OCI-LY3 (cell line): ENCODE results near the gene UBE2G2.

Experiments
- H2AFZ ChIP-seq: fragments of 200-600, 300-600 bp; shearing (Covaris generic); 2 replicates; pipeline ENCODE4 v1.6.0; 2014; ENCODE audit warnings: antibody characterized with exemption, low read depth, low read length
- H3K27ac ChIP-seq: fragments of 200-600, 300-600 bp; sonication (generic); 2 replicates; pipeline ENCODE4 v1.5.1; 2014; ENCODE audit warnings: mild to moderate bottlenecking, low read length, moderate library complexity, mixed read lengths
- H3K27me3 ChIP-seq: fragments of 200-600, 300-600 bp; sonication (generic); 2 replicates; pipeline ENCODE4 v1.6.1; 2014; ENCODE audit warnings: low read depth, low read length, mixed read lengths
- H3K36me3 ChIP-seq: fragments of 200-600, 300-600 bp; sonication (generic); replicated peaks from 2 replicates; pipeline ENCODE3; 2014; ENCODE audit warnings: low read depth, low read length, mixed read lengths
- H3K4me1 ChIP-seq: fragments of 300-600, 200-600 bp; sonication (generic); 2 replicates; pipeline ENCODE4 v1.6.1; 2014; ENCODE audit warnings: low read length, mixed read lengths
- H3K4me2 ChIP-seq: fragments of 200-600, 300-600 bp; sonication (generic); 2 replicates; pipeline ENCODE4 v1.6.1; 2014; ENCODE audit warnings: low read length, mixed read lengths
- H3K4me3 ChIP-seq: fragments of 300-600, 200-600 bp; sonication (generic); 2 replicates; pipeline ENCODE4 v1.5.1; 2014; ENCODE audit warnings: antibody characterized with exemption, mild to moderate bottlenecking, low read length, moderate library complexity
- H3K79me2 ChIP-seq: fragments of 300-600, 200-600 bp; shearing (Covaris generic); 2 replicates; pipeline ENCODE4 v1.6.1; 2014; ENCODE audit warnings: mild to moderate bottlenecking, low read length, mixed read lengths
- H3K9ac ChIP-seq: fragments of 300-600, 200-600 bp; shearing (Covaris generic); 2 replicates; pipeline ENCODE4 v1.6.0; 2014; ENCODE audit warnings: mild to moderate bottlenecking, low read length, moderate library complexity
- H3K9me3 ChIP-seq: fragments of 200-600, 300-600 bp; shearing (Covaris generic); 2 replicates; pipeline ENCODE4 v1.6.1; 2014; ENCODE audit warnings: low read length, mixed read lengths; ENCODE audit not compliant: insufficient read depth
- H4K20me1 ChIP-seq: fragments of 200-600, 300-600 bp; sonication (generic); 2 replicates; pipeline ENCODE4 v1.6.1; 2016; ENCODE audit warnings: low read length, mixed read lengths; ENCODE audit not compliant: insufficient read depth
- CTCF ChIP-seq: fragments of 200-600, 300-600 bp; sonication (generic); IDR thresholded peaks from 2 replicates; pipeline ENCODE4 v1.5.1; 2014; ENCODE audit warnings: antibody characterized with exemption, low read length, low read depth
- EZH2phosphoT487 ChIP-seq: fragments of 200-600 bp; shearing (Covaris generic); IDR thresholded peaks from 2 replicates; pipeline ENCODE4 v1.6.1; 2018; ENCODE audit warnings: antibody characterized with exemption, mixed run types, low read depth

The UBE2G2 gene

GRCh38 chr21:44727757-44728156, 73.9 kb downstream of the UBE2G2 start:
- TF ChIP-seq EZH2phosphoT487 = no peak
- no peak for TF ChIP-seq CTCF
- H3K9me3 ChIP-seq = no peaks in the 10 kb centered on the region
- no peaks in the 10 kb centered on the region for H3K79me2 ChIP-seq
- no peak overlapping the region for H3K9ac ChIP-seq
- H3K4me2 ChIP-seq = no peak overlapping the region
- no peak overlapping the region for H2AFZ ChIP-seq
- no peaks in the 10 kb centered on the region for H3K36me3 ChIP-seq
- H3K27ac ChIP-seq = no peak overlapping the region
- H3K4me1 ChIP-seq = no peaks in the 10 kb centered on the region
- H4K20me1 ChIP-seq = no peaks in the 10 kb centered on the region
- H3K27me3 ChIP-seq = peaks cover 7% of the 10 kb centered on the region
- no peak overlapping the region for H3K4me3 ChIP-seq

- no peak overlapping the region for H3K9ac ChIP-seq
- TF ChIP-seq EZH2phosphoT487 (no peak), CTCF (no peak)
These were observed 74.3 kb downstream of the UBE2G2 start for GRCh38 chr21:44727321-44727720.

GRCh38 chr21:44726826-44727225, 74.8 kb downstream of the UBE2G2 start:
- Histone ChIP-seq H3K4me1 (no peaks in the 10 kb centered on the region), H3K27ac (no peak overlapping the region), H3K4me3 (no peak overlapping the region), H3K79me2 (no peaks in the 10 kb centered on the region), H3K9ac (no peak overlapping the region), H3K27me3 (peaks cover 7% of the 10 kb centered on the region; the same call in 1 of the 2 replicates), H4K20me1 (no peaks in the 10 kb centered on the region), H3K36me3 (no peaks in the 10 kb centered on the region), H3K9me3 (no peaks in the 10 kb centered on the region), H3K4me2 (no peak overlapping the region), H2AFZ (no peak overlapping the region)
- TF ChIP-seq CTCF = no peak
- no peak for TF ChIP-seq EZH2phosphoT487

More at GRCh38 chr21:44727321-44727720, 74.3 kb downstream of the UBE2G2 start:
- Histone ChIP-seq H4K20me1 (no peaks in the 10 kb centered on the region), H3K27me3 (peaks cover 7% of the 10 kb centered on the region), H3K9me3 (no peaks in the 10 kb centered on the region), H3K4me3 (no peak overlapping the region), H3K36me3 (no peaks in the 10 kb centered on the region), H3K4me2 (no peak overlapping the region), H2AFZ (no peak overlapping the region), H3K79me2 (no peaks in the 10 kb centered on the region), H3K27ac (no peak overlapping the region), H3K4me1 (no peaks in the 10 kb centered on the region)

- Histone ChIP-seq H3K4me2 (no peak overlapping the region), H3K4me1 (no peaks in the 10 kb centered on the region), H3K27me3 (0 out of 2 replicates have a peak, but pooled peaks cover 3% of the 10 kb centered on the region), H3K9ac (no peak overlapping the region), H3K79me2 (no peaks in the 10 kb centered on the region), H2AFZ (no peak overlapping the region), H3K27ac (no peak overlapping the region), H4K20me1 (no peaks in the 10 kb centered on the region), H3K36me3 (no peaks in the 10 kb centered on the region), H3K9me3 (no peaks in the 10 kb centered on the region), H3K4me3 (no peak overlapping the region)
- TF ChIP-seq CTCF = no peak
- no peak for TF ChIP-seq EZH2phosphoT487
These were observed 76.7 kb downstream of the UBE2G2 start for GRCh38 chr21:44724926-44725325.
